PC-3 (cell line): Measurements from ENCODE around the gene SMARCD1. TPM values are rescaled to one million over a fixed set of nuclear protein-coding genes. Genes with fewer than 3 reads are reported as not detected.

Source experiments
- ATAC-seq: fragments of 200-7000 bp; cut with Tn5 transposase; 2 replicates; pipeline ENCODE4 v1.9.1; 2020; ENCODE audit warnings: mild to moderate bottlenecking, moderate library complexity
- BruUV-seq: library from RNA; stranded (reverse); fragments of 400-500 nt; replicated peaks from 2 replicates; lab custom pipeline; 2021; lab: Mats Ljungman, UMichigan
- CTCF ChIA-PET: fragments of 300-600 bp; sonication (Branson Sonifier 250); formaldehyde crosslinking; loops from one replicate; lab custom pipeline; 2022; ENCODE audit warnings: antibody characterized with exemption; lab: Charles Lee
- POLR2A ChIA-PET: fragments of 300-600 bp; sonication (Branson Sonifier 250); formaldehyde crosslinking; loops from one replicate; lab custom pipeline; 2022; ENCODE audit warnings: antibody characterized with exemption; ENCODE audit not compliant: unreplicated experiment; lab: Charles Lee
- DNase-seq: peaks from one replicate; pipeline ENCODE4 v3.0.0-alpha.2; 2015
- H2AFZ ChIP-seq: fragments of 300-600 bp; sonication (generic); 2 replicates; pipeline ENCODE4 v1.6.0; 2016; ENCODE audit warnings: antibody characterized with exemption, low read length
- H3F3A ChIP-seq: fragments of 300-600 bp; sonication (generic); one replicate; pipeline ENCODE4 v1.6.0; 2017; ENCODE audit warnings: antibody characterized with exemption, low read length, control low read depth, mild to moderate bottlenecking; ENCODE audit not compliant: unreplicated experiment
- H3K27ac ChIP-seq: fragments of 300-600 bp; sonication (generic); 2 replicates; pipeline ENCODE4 v1.5.1; 2016; ENCODE audit warnings: mild to moderate bottlenecking, low read length
- H3K27me3 ChIP-seq: fragments of 300-600 bp; sonication (generic); 2 replicates; pipeline ENCODE4 v1.6.1; 2016; ENCODE audit warnings: low read length, mixed read lengths
- H3K36me3 ChIP-seq: fragments of 300-600 bp; sonication (generic); 2 replicates; pipeline ENCODE4 v1.6.1; 2016; ENCODE audit warnings: low read depth, mixed run types, low read length, mixed read lengths
- H3K4me1 ChIP-seq: fragments of 300-600 bp; sonication (generic); 2 replicates; pipeline ENCODE4 v1.5.1; 2016; ENCODE audit warnings: low read length; ENCODE audit not compliant: insufficient read depth
- H3K4me2 ChIP-seq: fragments of 300-600 bp; sonication (generic); 2 replicates; pipeline ENCODE4 v1.6.0; 2016; ENCODE audit warnings: low read length
- H3K4me3 ChIP-seq: fragments of 300-600 bp; sonication (generic); 2 replicates; pipeline ENCODE4 v1.5.1; 2016; ENCODE audit warnings: mild to moderate bottlenecking, low read length, mixed read lengths
- H3K79me2 ChIP-seq: fragments of 300-600 bp; sonication (generic); 2 replicates; pipeline ENCODE4 v1.6.1; 2017; ENCODE audit warnings: low read length, mixed read lengths
- H3K9ac ChIP-seq: fragments of 300-600 bp; sonication (generic); 2 replicates; pipeline ENCODE4 v1.6.0; 2016; ENCODE audit warnings: mild to moderate bottlenecking, low read length
- H3K9me2 ChIP-seq: fragments of 300-600 bp; sonication (generic); replicated peaks from 2 replicates; pipeline ENCODE4 v1.6.1; 2016; ENCODE audit warnings: mixed run types, low read length, mixed read lengths
- H3K9me3 ChIP-seq: fragments of 300-600 bp; sonication (generic); 2 replicates; pipeline ENCODE4 v1.6.1; 2016; ENCODE audit warnings: low read length, mixed read lengths
- H4K20me1 ChIP-seq: fragments of 300-600 bp; sonication (generic); 2 replicates; pipeline ENCODE4 v1.6.1; 2016; ENCODE audit warnings: low read length, mixed read lengths
- EZH2 ChIP-seq: fragments of 300-600 bp; sonication (generic); IDR thresholded peaks from one replicate; pipeline ENCODE4 v1.6.1; 2017; ENCODE audit warnings: antibody characterized with exemption, mild to moderate bottlenecking, low read length; ENCODE audit not compliant: unreplicated experiment
- EZH2phosphoT487 ChIP-seq: fragments of 300-600 bp; sonication (generic); IDR thresholded peaks from 2 replicates; pipeline ENCODE4 v1.6.1; 2018; ENCODE audit warnings: mild to moderate bottlenecking, antibody characterized with exemption, low read length, borderline replicate concordance
- intact Hi-C: fragments of 100-400 bp; cut with micrococcal nuclease; formaldehyde crosslinking; loops from 2 replicates; pipeline ENCODE4 v1.9.0; 2023
- total RNA-seq: library from RNA; depleted of rRNA; stranded (reverse); fragments of >200 nt; gene quantifications from 2 replicates; pipeline ENCODE4 v1.2.3, GENCODE V29; 2014
- TF ChIP-seq, protein P1 (sequence below): fragments of 300-600 bp; sonication (generic); conservative IDR thresholded peaks from 2 replicates; pipeline ENCODE4 v1.5.1; 2017; ENCODE audit warnings: antibody characterized with exemption, low read depth, mild to moderate bottlenecking, low read length

SMARCD1 gene
- total RNA-seq, 1 experiment from 2014 or later, result 105 TPM

GRCh38 chr12:50111395-50111692, 26.2 kb downstream of the SMARCD1 start:
- H3K9ac ChIP-seq, result no peak overlapping the region
- BruUV-seq, result no TSS peak
- peaks cover 14% of the 10 kb centered on the region; the same call in 1 of the 2 replicates for H3K4me1 ChIP-seq
- no peaks in the 10 kb centered on the region for H3K27me3 ChIP-seq
- H3K27ac ChIP-seq, result no peak overlapping the region
- intact Hi-C loops, result loop anchor here (5.0 kb wide), 1 partner anchor 34 kb away; no protein-coding TSS in a partner anchor
- no peaks in the 10 kb centered on the region for H3K9me2 ChIP-seq
- H3F3A ChIP-seq, result no peaks in the 10 kb centered on the region
- no peaks in the 10 kb centered on the region for H3K9me3 ChIP-seq
- 0 out of 2 replicates have a peak, but pooled peaks cover 5% of the 10 kb centered on the region for H4K20me1 ChIP-seq
- peak overlapping the region; percentile 46 for H3K4me2 ChIP-seq
- peak overlapping the region; percentile 95; the same call in 1 of the 2 replicates for H3K4me3 ChIP-seq
- POLR2A ChIA-PET, result interaction anchor here (0.6 to 1.4 kb wide), 3 partner anchors 27 to 426 kb away, joined by 3 to 29 read pairs (median 4); partner anchors contain the start of genes CERS5 and SMARCD1
- H3K36me3 ChIP-seq, result no peaks in the 10 kb centered on the region; the same call in 1 of the 2 replicates
- no peak for ATAC-seq
- no peak for TF ChIP-seq EZH2phosphoT487
- TF ChIP-seq EZH2, result no peak
- TF ChIP-seq, protein P1, sequence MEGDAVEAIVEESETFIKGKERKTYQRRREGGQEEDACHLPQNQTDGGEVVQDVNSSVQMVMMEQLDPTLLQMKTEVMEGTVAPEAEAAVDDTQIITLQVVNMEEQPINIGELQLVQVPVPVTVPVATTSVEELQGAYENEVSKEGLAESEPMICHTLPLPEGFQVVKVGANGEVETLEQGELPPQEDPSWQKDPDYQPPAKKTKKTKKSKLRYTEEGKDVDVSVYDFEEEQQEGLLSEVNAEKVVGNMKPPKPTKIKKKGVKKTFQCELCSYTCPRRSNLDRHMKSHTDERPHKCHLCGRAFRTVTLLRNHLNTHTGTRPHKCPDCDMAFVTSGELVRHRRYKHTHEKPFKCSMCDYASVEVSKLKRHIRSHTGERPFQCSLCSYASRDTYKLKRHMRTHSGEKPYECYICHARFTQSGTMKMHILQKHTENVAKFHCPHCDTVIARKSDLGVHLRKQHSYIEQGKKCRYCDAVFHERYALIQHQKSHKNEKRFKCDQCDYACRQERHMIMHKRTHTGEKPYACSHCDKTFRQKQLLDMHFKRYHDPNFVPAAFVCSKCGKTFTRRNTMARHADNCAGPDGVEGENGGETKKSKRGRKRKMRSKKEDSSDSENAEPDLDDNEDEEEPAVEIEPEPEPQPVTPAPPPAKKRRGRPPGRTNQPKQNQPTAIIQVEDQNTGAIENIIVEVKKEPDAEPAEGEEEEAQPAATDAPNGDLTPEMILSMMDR, result no peak
- CTCF ChIA-PET, result interaction anchor here (0.6 to 1.8 kb wide), 7 partner anchors 16 to 345 kb away, joined by 3 to 22 read pairs (median 6); partner anchors contain the start of gene SMARCD1
- H2AFZ ChIP-seq, result peak overlapping the region; percentile 48; the same call in 1 of the 2 replicates
- DNase-seq, result no peak
- peaks cover 38% of the 10 kb centered on the region for H3K79me2 ChIP-seq

- ATAC-seq (peak; percentile 92), DNase-seq (peak; percentile 100)
- Histone ChIP-seq H3K4me1 (peaks cover 14% of the 10 kb centered on the region; the same call in 1 of the 2 replicates), H3K36me3 (no peaks in the 10 kb centered on the region; the same call in 1 of the 2 replicates), H3K4me2 (peak within 1 kb of the TSS; percentile 94), H4K20me1 (0 out of 2 replicates have a peak, but pooled peaks cover 5% of the 10 kb centered on the region), H3K9me2 (no peaks in the 10 kb centered on the region), H3K27ac (peak within 1 kb of the TSS; percentile 70), H2AFZ (peak within 1 kb of the TSS; percentile 80), H3K9me3 (no peaks in the 10 kb centered on the region), H3K4me3 (peak within 1 kb of the TSS; percentile 95), H3K27me3 (no peaks in the 10 kb centered on the region), H3K79me2 (peaks cover 43% of the 10 kb centered on the region), H3F3A (no peaks in the 10 kb centered on the region), H3K9ac (peak within 1 kb of the TSS; percentile 86)
- TF ChIP-seq EZH2phosphoT487 (no peak), EZH2 (no peak)
- TF ChIP-seq, protein P1, result peak; percentile 92
- no TSS peak for BruUV-seq
- CTCF ChIA-PET, result interaction anchor here (0.5 to 1.8 kb wide), 12 partner anchors 10 to 346 kb away, joined by 3 to 22 read pairs (median 4); partner anchors contain the start of genes CERS5 and SMARCD1
- POLR2A ChIA-PET, result interaction anchor here (0.5 to 1.4 kb wide), 6 partner anchors 27 to 426 kb away, joined by 3 to 29 read pairs (median 3); partner anchors contain the start of genes CERS5 and SMARCD1
- intact Hi-C loops, result loop anchor here (1.0 to 5.0 kb wide), 2 partner anchors 24 to 35 kb away; no protein-coding TSS in a partner anchor
Measured at GRCh38 chr12:50111693-50112455, 26.7 kb downstream of the SMARCD1 start, which contains the start of gene COX14. TSS of gene COX14 (plus strand) at chr12:50112236. CDS start at chr12:50120044, 7,808 bp downstream.
